ENCODE data around the gene TEAD2. TPM values are rescaled to one million over a fixed set of nuclear protein-coding genes. Genes with fewer than 3 reads are reported as not detected.

TEAD2 gene
- total RNA-seq (10 to 100 TPM; 13.8 to 24.1 (median 14.8) TPM), polyA plus RNA-seq (10 to 100 TPM in 2 of 3 donors, 1 to 10 TPM in 1; 9.7 to 23.0 (median 15.0) TPM)
- long read RNA-seq, donor 1, partial matches to known transcripts = 12 of 20 reads
- long read RNA-seq, donor 1, other reads (novel, unspliced or antisense) = 6 of 20 reads
- long read RNA-seq, donor 2, partial matches to known transcripts = 17 of 35 reads
- long read RNA-seq, donor 2, other reads (novel, unspliced or antisense) = 14 of 35 reads

DNA sequence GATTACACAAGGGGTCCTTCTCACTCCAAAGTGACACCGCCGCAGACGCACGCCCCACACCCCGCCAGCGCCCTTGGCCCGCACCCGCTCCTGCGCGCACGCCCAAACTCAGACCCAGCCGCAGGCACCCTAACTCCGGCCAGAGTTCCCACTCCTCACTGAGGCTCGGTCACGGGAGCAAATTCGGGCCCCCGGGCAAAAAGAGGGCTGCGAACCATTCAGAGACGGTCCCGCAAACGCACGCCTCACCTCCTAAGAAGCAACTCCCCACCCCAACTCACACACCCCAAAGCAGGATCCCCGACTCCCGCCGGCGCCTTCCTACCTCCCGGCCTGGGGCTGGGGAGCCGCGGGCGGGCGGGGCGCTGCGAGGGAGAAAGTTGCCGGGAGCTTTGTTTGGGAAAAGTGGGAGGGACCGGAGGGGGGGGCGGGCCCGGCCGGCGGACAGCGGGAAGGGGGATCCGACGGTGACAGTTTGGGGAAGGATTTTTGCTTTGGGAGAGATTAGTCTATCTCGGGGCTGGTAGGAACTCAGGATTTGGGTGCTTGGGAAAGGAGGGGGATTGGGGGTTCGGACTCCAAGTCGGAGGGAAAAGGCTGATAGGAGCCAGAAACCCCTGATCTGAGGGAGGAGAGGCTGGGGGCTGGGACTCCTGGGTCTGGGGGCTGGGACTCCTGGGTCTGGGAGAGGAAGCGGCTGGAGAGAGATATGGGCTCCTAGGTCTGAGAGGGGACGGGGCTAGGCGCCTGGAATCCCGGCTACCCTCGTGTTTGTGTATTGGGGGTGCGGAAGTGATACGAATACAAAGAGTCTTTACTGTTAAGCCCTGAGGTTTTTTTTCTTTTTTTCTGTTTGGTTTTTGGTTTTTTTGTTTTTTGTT, at the start of gene TEAD2:
TSS of gene TEAD2 (minus strand) at position 369 of the 881 bp plus-strand sequence. CDS start 2,341 bp downstream, outside the sequence.
- Histone ChIP-seq H3K27me3 (ENCODE audit: insufficient read depth in 3 of 3, low read length in 2 of 3) (no peaks in the 10 kb centered on the region), H3K4me3 (peak within 1 kb of the TSS; percentile 83), H3K36me3 (ENCODE audit: insufficient read depth in 1 of 2, low read depth in 1 of 2) (peaks cover 0 to 21% of the 10 kb centered on the region in 2 donors), H3K9me3 (no peaks in the 10 kb centered on the region), H3K27ac (peak within 1 kb of the TSS; percentile 79), H3K4me1 (peaks cover 4% of the 10 kb centered on the region)
- DNase-seq = peak; percentile 77 to 80
- intact Hi-C loops (cut with DNase I) = no loop called here
- TF ChIP-seq, protein P1, sequence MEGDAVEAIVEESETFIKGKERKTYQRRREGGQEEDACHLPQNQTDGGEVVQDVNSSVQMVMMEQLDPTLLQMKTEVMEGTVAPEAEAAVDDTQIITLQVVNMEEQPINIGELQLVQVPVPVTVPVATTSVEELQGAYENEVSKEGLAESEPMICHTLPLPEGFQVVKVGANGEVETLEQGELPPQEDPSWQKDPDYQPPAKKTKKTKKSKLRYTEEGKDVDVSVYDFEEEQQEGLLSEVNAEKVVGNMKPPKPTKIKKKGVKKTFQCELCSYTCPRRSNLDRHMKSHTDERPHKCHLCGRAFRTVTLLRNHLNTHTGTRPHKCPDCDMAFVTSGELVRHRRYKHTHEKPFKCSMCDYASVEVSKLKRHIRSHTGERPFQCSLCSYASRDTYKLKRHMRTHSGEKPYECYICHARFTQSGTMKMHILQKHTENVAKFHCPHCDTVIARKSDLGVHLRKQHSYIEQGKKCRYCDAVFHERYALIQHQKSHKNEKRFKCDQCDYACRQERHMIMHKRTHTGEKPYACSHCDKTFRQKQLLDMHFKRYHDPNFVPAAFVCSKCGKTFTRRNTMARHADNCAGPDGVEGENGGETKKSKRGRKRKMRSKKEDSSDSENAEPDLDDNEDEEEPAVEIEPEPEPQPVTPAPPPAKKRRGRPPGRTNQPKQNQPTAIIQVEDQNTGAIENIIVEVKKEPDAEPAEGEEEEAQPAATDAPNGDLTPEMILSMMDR (IDR thresholded peaks at IDR 0.05) = no peak
- WGBS, 3 donors = 0 to 1% (median 0%) methylated on average over 48 to 52 of the region's 52 CpGs
- peak; percentile 24 to 65 (median 30) for ATAC-seq

DNA sequence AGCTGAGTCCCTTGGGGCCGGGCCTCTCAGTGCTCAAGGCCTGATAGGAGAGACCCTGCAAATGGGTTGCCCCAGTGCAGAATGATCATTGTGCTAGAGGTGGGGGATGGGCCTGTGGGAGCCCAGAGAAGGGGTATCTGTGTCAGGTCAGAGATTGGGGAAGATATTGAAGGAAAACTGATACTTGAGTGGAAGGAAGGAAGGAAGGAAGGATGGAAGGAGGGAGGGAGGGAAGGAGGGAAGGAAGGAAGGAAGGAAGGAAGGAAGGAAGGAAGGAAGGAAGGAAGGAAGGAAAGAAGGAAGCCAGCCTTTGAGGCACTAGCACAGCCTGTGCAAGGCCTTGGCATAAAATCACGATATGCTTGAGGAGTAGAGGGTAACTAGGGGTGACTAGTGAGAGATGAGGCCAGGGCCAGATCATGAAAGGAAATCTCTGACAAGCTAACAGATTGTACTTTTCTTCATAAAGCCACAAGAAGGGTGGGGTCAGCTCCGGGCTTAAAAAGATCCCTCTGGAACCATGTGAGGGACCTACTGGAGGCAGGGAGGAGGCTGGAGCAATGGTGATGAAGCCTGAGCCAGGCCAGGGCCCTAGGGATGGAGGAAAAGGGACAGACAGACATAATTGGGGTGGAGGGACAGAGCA, 49.6 kb upstream of the TEAD2 start:
- ATAC-seq (no peak), DNase-seq (no peak)
- Histone ChIP-seq H3K4me1 (no peaks in the 10 kb centered on the region), H3K36me3 (ENCODE audit: insufficient read depth in 1 of 2, low read depth in 1 of 2) (no peaks in the 10 kb centered on the region), H3K27ac (no peak overlapping the region), H3K27me3 (ENCODE audit: insufficient read depth in 3 of 3, low read length in 2 of 3) (peaks cover 0 to 13% (median 6%) of the 10 kb centered on the region in 3 donors), H3K9me3 (no peaks in the 10 kb centered on the region), H3K4me3 (no peak overlapping the region)
- TF ChIP-seq, protein P1 (IDR thresholded peaks at IDR 0.05) = no peak
- WGBS, 3 donors = 63 to 72% (median 68%) methylated on average over 3 of the region's 3 CpGs
- intact Hi-C loops (cut with DNase I) = no loop called here

- DNase-seq (no peak), ATAC-seq (no peak)
- H3K27ac ChIP-seq = no peak overlapping the region
- H3K27me3 ChIP-seq (ENCODE audit: insufficient read depth in 3 of 3, low read length in 2 of 3) = peaks cover 0 to 5% (median 4%) of the 10 kb centered on the region in 3 donors
- H3K4me3 ChIP-seq = no peak overlapping the region
- no peaks in the 10 kb centered on the region for H3K36me3 ChIP-seq (ENCODE audit: insufficient read depth in 1 of 2, low read depth in 1 of 2)
- WGBS, 3 donors = 69 to 75% (median 73%) methylated on average over 5 of the region's 5 CpGs
- H3K4me1 ChIP-seq = no peaks in the 10 kb centered on the region
- intact Hi-C loops (cut with DNase I) = no loop called here
- TF ChIP-seq, protein P1 (IDR thresholded peaks at IDR 0.05) = no peak
- H3K9me3 ChIP-seq = no peaks in the 10 kb centered on the region
These were observed 47.3 kb upstream of the TEAD2 start for GRCh38 chr19:49409441-49410029.

DNA sequence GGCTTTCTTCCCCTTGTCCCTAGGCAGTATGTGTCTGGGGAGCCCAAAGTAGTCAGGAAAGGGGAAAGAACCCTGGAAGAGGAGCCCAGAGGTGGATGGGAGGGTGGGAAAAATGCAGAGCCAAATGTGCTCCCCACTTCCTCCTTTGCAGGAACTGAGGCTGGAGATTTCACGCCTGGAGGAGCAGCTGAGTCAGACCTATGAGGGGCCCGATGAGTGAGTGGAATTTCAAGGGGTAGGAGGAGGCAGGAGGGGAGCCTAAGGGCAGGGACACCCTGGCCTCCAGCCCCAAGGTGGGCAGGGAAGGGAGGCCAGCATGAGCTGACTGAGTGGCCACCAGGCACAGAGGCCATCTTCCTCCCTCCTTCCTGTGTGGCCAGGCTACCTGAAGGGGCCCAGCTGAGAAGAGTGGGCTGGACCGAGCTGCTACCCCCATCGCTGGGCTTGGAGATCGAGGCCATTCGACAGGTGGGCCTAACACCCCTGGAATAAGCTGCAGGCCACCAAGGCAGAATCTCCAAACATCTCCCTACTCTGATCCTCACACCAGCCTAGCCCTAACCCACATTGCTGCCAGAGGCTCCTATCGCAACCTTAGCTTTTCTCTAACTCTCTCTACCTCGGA, 46.7 kb upstream of the TEAD2 start:
- no peak overlapping the region for H3K27ac ChIP-seq
- 64 to 74% (median 65%) methylated on average over 5 to 8 of the region's 8 CpGs for WGBS, 3 donors
- H3K4me1 ChIP-seq = no peaks in the 10 kb centered on the region
- no peak overlapping the region for H3K4me3 ChIP-seq
- TF ChIP-seq, protein P1 (IDR thresholded peaks at IDR 0.05) = no peak
- H3K9me3 ChIP-seq = no peaks in the 10 kb centered on the region
- no peak for ATAC-seq
- H3K27me3 ChIP-seq (ENCODE audit: insufficient read depth in 3 of 3, low read length in 2 of 3) = peaks cover 0 to 5% (median 4%) of the 10 kb centered on the region in 3 donors
- H3K36me3 ChIP-seq (ENCODE audit: insufficient read depth in 1 of 2, low read depth in 1 of 2) = no peaks in the 10 kb centered on the region
- intact Hi-C loops (cut with DNase I) = no loop called here
- no peak for DNase-seq

All from psoas muscle (tissue), 8 donors.